ENCODE data around the gene ALDOC. TPM values are rescaled to one million over a fixed set of nuclear protein-coding genes. Genes with fewer than 3 reads are reported as not detected.
A peak's percentile ranks its signal among the peaks of the same experiment; 100 is the strongest.
"Not testable (repeated sequence)": the region's sequence is repeated elsewhere in the genome, so short reads cannot be mapped to it uniquely, and the experiment has no call there.

Gene ALDOC
- total RNA-seq, 1 donor from 2014 or later: 329 TPM

- DNase-seq: no peak
- no peaks in the 10 kb centered on the region for H3K27me3 ChIP-seq (ENCODE audit: low read depth)
- no peaks in the 10 kb centered on the region for H3K9me3 ChIP-seq (replicated peaks)
- H3K4me3 ChIP-seq: no peak overlapping the region
- H3K36me3 ChIP-seq: no peaks in the 10 kb centered on the region
- no peak overlapping the region for H3K27ac ChIP-seq (replicated peaks)
- H3K4me1 ChIP-seq: peaks cover 11% of the 10 kb centered on the region
- no peak for TF ChIP-seq CTCF (IDR thresholded peaks at IDR 0.05; ENCODE audit: borderline replicate concordance)
- intact Hi-C loops (cut with micrococcal nuclease): no loop called here
Measured at GRCh38 chr17:28580959-28581358, 4.3 kb upstream of the ALDOC start.

- no peaks in the 10 kb centered on the region for H3K27me3 ChIP-seq (ENCODE audit: low read depth)
- no peak for TF ChIP-seq CTCF (IDR thresholded peaks at IDR 0.05; ENCODE audit: borderline replicate concordance)
- peaks cover 22% of the 10 kb centered on the region for H3K4me1 ChIP-seq
- no peak overlapping the region for H3K27ac ChIP-seq (replicated peaks)
- H3K4me3 ChIP-seq: no peak overlapping the region
- intact Hi-C loops (cut with micrococcal nuclease): no loop called here
- H3K36me3 ChIP-seq: peaks cover under 1% of the 10 kb centered on the region
- H3K9me3 ChIP-seq (replicated peaks): no peaks in the 10 kb centered on the region
- DNase-seq: no peak
Measured at GRCh38 chr17:28579526-28579925, 2.8 kb upstream of the ALDOC start.

GRCh38 chr17:28578246-28579195, 1.8 kb upstream of the ALDOC start:
- no peak for TF ChIP-seq CTCF (IDR thresholded peaks at IDR 0.05; ENCODE audit: borderline replicate concordance)
- Histone ChIP-seq H3K9me3 (replicated peaks) (no peaks in the 10 kb centered on the region), H3K27ac (replicated peaks) (no peak overlapping the region), H3K36me3 (peaks cover 9% of the 10 kb centered on the region), H3K4me3 (no peak overlapping the region), H3K4me1 (peaks cover 32% of the 10 kb centered on the region), H3K27me3 (ENCODE audit: low read depth) (no peaks in the 10 kb centered on the region)
- intact Hi-C loops (cut with micrococcal nuclease): no loop called here
- DNase-seq: no peak

GRCh38 chr17:28577466-28577824, 750 bp upstream of the ALDOC start:
- Histone ChIP-seq H3K27ac (replicated peaks) (peak overlapping the region; percentile 64), H3K27me3 (ENCODE audit: low read depth) (no peaks in the 10 kb centered on the region), H3K9me3 (replicated peaks) (no peaks in the 10 kb centered on the region), H3K4me3 (no peak overlapping the region), H3K36me3 (peaks cover 11% of the 10 kb centered on the region), H3K4me1 (peaks cover 42% of the 10 kb centered on the region)
- no peak for DNase-seq
- intact Hi-C loops (cut with micrococcal nuclease): no loop called here
- TF ChIP-seq CTCF (IDR thresholded peaks at IDR 0.05; ENCODE audit: borderline replicate concordance): no peak

GRCh38 chr17:28576016-28576415, 679 bp downstream of the ALDOC start:
- H3K27me3 ChIP-seq (ENCODE audit: low read depth); intact Hi-C loops (cut with micrococcal nuclease); DNase-seq; H3K9me3 ChIP-seq (replicated peaks): not testable (repeated sequence)
- Histone ChIP-seq H3K4me3 (peak overlapping the region; percentile 61), H3K36me3 (peaks cover 11% of the 10 kb centered on the region), H3K4me1 (peaks cover 55% of the 10 kb centered on the region), H3K27ac (replicated peaks) (peak overlapping the region; percentile 79)

- peak; percentile 55 for TF ChIP-seq CTCF (IDR thresholded peaks at IDR 0.05; ENCODE audit: borderline replicate concordance)
- Histone ChIP-seq H3K4me3 (peak overlapping the region; percentile 61), H3K27ac (replicated peaks) (peak overlapping the region; percentile 79), H3K4me1 (peaks cover 62% of the 10 kb centered on the region), H3K36me3 (peaks cover 11% of the 10 kb centered on the region), H3K27me3 (ENCODE audit: low read depth) (no peaks in the 10 kb centered on the region), H3K9me3 (replicated peaks) (no peaks in the 10 kb centered on the region)
- intact Hi-C loops (cut with micrococcal nuclease): no loop called here
- DNase-seq: peak; percentile 81
Measured at GRCh38 chr17:28575126-28575795, 1.4 kb downstream of the ALDOC start.

Measured in left ventricle myocardium inferior (tissue), 1 donor.